ENCODE results near the gene MTA2.
"Not testable (repeated sequence)": the region's sequence is repeated elsewhere in the genome, so short reads cannot be mapped to it uniquely, and the experiment has no call there.

The MTA2 gene

GRCh38 chr11:62567018-62567633 is 34.5 kb downstream of the MTA2 start:
- no peak for DNase-seq (ENCODE audit: low read depth, low spot score)
- no peak overlapping the region for H3K4me3 ChIP-seq (ENCODE audit: low read length)
- H3K27ac ChIP-seq (ENCODE audit: low read length), result no peak overlapping the region
- H3K27me3 ChIP-seq (ENCODE audit: control insufficient read depth, insufficient read depth, low read length), result no peaks in the 10 kb centered on the region
- peaks cover 39% of the 10 kb centered on the region; the same call in 1 of the 2 replicates for H3K36me3 ChIP-seq (ENCODE audit: control insufficient read depth, insufficient read depth, low read length)
- no peaks in the 10 kb centered on the region for H3K4me1 ChIP-seq (ENCODE audit: control insufficient read depth, insufficient read depth, low read length)
- H3K9me3 ChIP-seq (ENCODE audit: control insufficient read depth, insufficient read depth, low read length), result no peaks in the 10 kb centered on the region
- no CpG with 5 or more reads among the region's 8 CpGs for WGBS (ENCODE audit: insufficient coverage, insufficient read length)

DNA sequence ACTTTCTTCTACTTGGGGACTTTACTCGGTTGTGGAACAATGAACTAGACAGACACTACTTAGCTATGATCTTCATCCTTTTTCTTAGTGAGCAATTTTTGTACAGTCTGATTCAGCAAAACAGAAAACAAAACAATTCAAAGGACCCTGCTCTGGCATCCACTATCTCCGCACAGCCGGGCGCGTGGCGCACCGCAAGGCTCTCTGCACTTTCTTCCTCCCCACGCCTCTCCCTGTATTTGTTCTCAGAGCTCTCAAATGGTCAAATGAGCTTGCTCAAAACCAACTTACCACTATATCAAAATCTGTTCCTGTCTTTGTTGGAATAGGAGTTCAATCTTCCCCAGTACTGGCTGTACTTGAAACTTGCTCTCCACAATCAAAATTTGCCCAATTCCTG is 35.4 kb downstream of the MTA2 start:
- H3K27ac ChIP-seq (ENCODE audit: low read length), result no peak overlapping the region
- peaks cover 34% of the 10 kb centered on the region; the same call in 1 of the 2 replicates for H3K36me3 ChIP-seq (ENCODE audit: control insufficient read depth, insufficient read depth, low read length)
- H3K4me3 ChIP-seq (ENCODE audit: low read length), result no peak overlapping the region
- no peaks in the 10 kb centered on the region for H3K9me3 ChIP-seq (ENCODE audit: control insufficient read depth, insufficient read depth, low read length)
- H3K4me1 ChIP-seq (ENCODE audit: control insufficient read depth, insufficient read depth, low read length), result no peaks in the 10 kb centered on the region
- no peak for DNase-seq (ENCODE audit: low read depth, low spot score)
- no peaks in the 10 kb centered on the region for H3K27me3 ChIP-seq (ENCODE audit: control insufficient read depth, insufficient read depth, low read length)
- no CpG with 5 or more reads among the region's 8 CpGs for WGBS (ENCODE audit: insufficient coverage, insufficient read length)

DNA sequence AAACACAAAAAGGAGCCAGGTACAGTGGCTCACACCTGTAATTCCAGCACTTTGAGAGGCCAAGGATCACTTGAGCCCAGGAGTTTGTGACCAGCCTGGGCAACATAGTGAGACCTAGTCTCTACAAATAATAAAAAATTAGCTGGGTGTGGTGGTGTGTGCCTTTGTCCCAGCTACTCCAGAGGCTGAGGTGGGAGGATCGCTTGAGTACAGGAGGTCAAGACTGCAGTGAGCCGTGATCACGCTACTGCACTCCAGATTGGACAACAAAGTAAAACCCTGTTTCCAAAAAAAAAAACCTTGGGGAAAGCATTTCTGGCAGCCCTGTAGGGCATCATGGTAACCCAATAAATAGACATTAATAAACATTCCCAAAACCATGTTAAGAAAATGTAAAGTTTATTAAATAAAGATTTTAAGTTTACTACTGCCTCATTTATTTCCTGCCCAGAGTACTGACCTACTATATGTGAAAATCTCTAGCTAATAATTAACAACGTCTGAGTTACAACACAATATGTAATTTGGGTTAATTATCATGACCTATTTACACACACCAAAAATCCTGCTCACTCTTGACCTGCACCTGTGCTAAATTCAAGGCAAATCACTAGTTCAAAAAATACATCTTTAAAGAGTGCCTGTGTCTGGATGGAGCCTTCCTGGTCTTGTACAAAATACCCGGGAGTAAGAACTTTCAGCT is 36.4 kb downstream of the MTA2 start:
- Histone ChIP-seq H3K27me3 (ENCODE audit: control insufficient read depth, insufficient read depth, low read length) (no peaks in the 10 kb centered on the region), H3K4me1 (ENCODE audit: control insufficient read depth, insufficient read depth, low read length) (0 out of 2 replicates have a peak, but pooled peaks cover 1% of the 10 kb centered on the region), H3K4me3 (ENCODE audit: low read length) (no peak overlapping the region), H3K27ac (ENCODE audit: low read length) (no peak overlapping the region), H3K36me3 (ENCODE audit: control insufficient read depth, insufficient read depth, low read length) (peaks cover 27% of the 10 kb centered on the region; the same call in 1 of the 2 replicates), H3K9me3 (ENCODE audit: control insufficient read depth, insufficient read depth, low read length) (no peaks in the 10 kb centered on the region)
- WGBS (ENCODE audit: insufficient coverage, insufficient read length), result no CpG with 5 or more reads among the region's 5 CpGs
- DNase-seq (ENCODE audit: low read depth, low spot score), result no peak

DNA sequence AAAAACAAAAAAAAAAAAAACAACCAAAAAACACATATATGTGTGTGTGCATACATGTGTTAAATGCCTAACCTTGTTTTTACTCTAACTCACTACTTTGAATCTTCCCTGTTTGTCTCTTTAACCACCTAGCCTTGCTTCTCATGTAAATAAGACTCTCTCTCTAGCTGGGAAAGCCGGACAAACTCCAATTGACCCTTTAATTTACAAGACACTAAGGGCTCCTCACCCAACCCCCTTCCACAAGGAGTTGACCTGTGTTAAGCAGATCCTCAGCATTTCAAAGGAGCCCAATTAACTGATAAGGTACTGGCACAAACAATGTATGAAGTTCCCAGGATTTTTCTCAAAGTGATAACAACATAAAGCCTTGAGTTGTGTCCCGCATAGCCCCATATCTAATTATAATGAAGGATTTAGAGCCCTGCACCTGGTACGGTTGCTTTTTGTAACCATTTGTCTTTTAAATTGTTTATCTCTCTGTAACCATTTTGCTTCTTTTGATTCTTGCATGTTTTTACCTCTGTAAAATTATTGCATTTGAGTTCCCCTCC is 39.9 kb downstream of the MTA2 start:
- WGBS (ENCODE audit: insufficient coverage, insufficient read length), result no CpG with 5 or more reads among the region's 3 CpGs
- H3K4me1 ChIP-seq (ENCODE audit: control insufficient read depth, insufficient read depth, low read length); H3K4me3 ChIP-seq (ENCODE audit: low read length); H3K9me3 ChIP-seq (ENCODE audit: control insufficient read depth, insufficient read depth, low read length); H3K27me3 ChIP-seq (ENCODE audit: control insufficient read depth, insufficient read depth, low read length); H3K27ac ChIP-seq (ENCODE audit: low read length); DNase-seq (ENCODE audit: low read depth, low spot score): not testable (repeated sequence)
- peaks cover 28% of the 10 kb centered on the region; the same call in 1 of the 2 replicates for H3K36me3 ChIP-seq (ENCODE audit: control insufficient read depth, insufficient read depth, low read length)

DNA sequence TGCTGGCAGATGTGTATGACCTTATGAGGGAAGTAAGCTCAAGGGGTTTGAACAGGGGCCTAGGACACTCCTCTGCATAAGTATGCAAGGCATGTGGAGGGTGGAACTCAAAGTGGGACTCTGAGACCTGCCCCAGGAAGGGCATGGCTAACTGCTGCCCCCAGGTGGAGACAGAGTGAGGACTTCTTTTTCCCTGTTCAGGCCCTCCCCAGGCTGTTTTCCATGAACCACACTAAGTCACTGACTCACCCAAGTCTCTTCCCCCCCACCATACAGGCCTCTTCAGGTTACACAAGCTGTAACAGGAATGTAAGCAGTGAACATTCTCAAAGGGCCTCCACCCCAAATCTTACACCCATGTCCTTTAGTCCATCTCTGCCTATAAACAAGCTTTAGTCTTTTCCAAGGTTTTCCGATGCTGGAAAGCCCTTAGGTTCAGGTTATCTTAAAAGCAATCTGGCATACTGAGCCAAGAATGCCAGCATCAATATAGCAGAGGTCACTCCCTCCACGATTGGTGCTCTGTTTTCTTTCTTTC is 41.0 kb downstream of the MTA2 start:
- H3K4me1 ChIP-seq (ENCODE audit: control insufficient read depth, insufficient read depth, low read length), result peaks cover 10% of the 10 kb centered on the region
- no peaks in the 10 kb centered on the region for H3K27me3 ChIP-seq (ENCODE audit: control insufficient read depth, insufficient read depth, low read length)
- H3K9me3 ChIP-seq (ENCODE audit: control insufficient read depth, insufficient read depth, low read length), result no peaks in the 10 kb centered on the region
- WGBS (ENCODE audit: insufficient coverage, insufficient read length), result no CpG with 5 or more reads among the region's 2 CpGs
- no peak overlapping the region for H3K27ac ChIP-seq (ENCODE audit: low read length)
- H3K4me3 ChIP-seq (ENCODE audit: low read length), result no peak overlapping the region
- H3K36me3 ChIP-seq (ENCODE audit: control insufficient read depth, insufficient read depth, low read length), result peaks cover 19% of the 10 kb centered on the region; the same call in 1 of the 2 replicates
- no peak for DNase-seq (ENCODE audit: low read depth, low spot score)

GRCh38 chr11:62559626-62560025 is 42.0 kb downstream of the MTA2 start:
- not testable (repeated sequence) for H3K9me3 ChIP-seq (ENCODE audit: control insufficient read depth, insufficient read depth, low read length); H3K27me3 ChIP-seq (ENCODE audit: control insufficient read depth, insufficient read depth, low read length); H3K27ac ChIP-seq (ENCODE audit: low read length); DNase-seq (ENCODE audit: low read depth, low spot score); H3K4me3 ChIP-seq (ENCODE audit: low read length)
- no CpG with 5 or more reads among the region's 5 CpGs for WGBS (ENCODE audit: insufficient coverage, insufficient read length)
- Histone ChIP-seq H3K36me3 (ENCODE audit: control insufficient read depth, insufficient read depth, low read length) (peaks cover 16% of the 10 kb centered on the region; the same call in 1 of the 2 replicates), H3K4me1 (ENCODE audit: control insufficient read depth, insufficient read depth, low read length) (peaks cover 10% of the 10 kb centered on the region)

DNA sequence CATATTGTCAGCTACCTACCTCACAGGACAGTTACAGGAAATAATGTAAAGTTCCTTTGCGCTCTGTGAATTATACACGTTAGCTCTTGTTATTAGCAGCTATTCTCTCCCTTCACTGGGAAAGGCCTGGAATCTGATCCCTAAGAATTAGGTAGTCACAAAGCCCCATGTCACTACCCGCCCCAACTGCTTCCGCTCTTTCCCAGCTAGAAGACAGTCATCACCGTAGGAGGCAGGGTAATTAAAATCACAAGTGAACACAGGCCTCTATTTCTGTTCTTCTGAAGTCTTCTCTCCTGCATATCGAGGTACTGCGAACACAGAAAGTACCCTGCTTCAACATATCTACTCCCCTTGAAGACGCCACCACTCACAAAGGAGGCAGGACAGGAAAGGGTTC is 42.5 kb downstream of the MTA2 start:
- no CpG with 5 or more reads among the region's 8 CpGs for WGBS (ENCODE audit: insufficient coverage, insufficient read length)
- peaks cover 16% of the 10 kb centered on the region; the same call in 1 of the 2 replicates for H3K36me3 ChIP-seq (ENCODE audit: control insufficient read depth, insufficient read depth, low read length)
- H3K27me3 ChIP-seq (ENCODE audit: control insufficient read depth, insufficient read depth, low read length), result no peaks in the 10 kb centered on the region
- H3K4me1 ChIP-seq (ENCODE audit: control insufficient read depth, insufficient read depth, low read length), result peaks cover 12% of the 10 kb centered on the region
- no peak overlapping the region for H3K27ac ChIP-seq (ENCODE audit: low read length)
- no peaks in the 10 kb centered on the region for H3K9me3 ChIP-seq (ENCODE audit: control insufficient read depth, insufficient read depth, low read length)
- no peak for DNase-seq (ENCODE audit: low read depth, low spot score)
- H3K4me3 ChIP-seq (ENCODE audit: low read length), result no peak overlapping the region

DNA sequence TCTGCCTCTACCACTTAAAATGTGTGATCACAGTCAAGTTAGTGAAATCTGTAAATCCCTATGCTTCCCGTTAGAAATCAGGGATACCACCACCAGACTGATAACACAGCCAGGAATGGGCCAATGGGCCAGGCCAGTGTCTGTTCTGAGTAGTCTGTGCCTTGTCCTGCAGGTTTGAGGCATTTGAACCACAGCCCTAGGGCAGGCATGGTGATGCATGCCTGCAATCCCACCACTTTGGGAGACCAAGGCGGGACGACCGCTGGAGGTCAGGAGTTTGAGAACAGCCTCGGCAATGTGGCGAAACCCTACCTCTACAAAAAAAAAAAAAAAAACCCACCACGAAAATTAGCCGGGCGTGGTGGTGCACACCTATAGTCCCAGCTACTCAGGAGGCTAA is 43.0 kb downstream of the MTA2 start:
- DNase-seq (ENCODE audit: low read depth, low spot score), result no peak
- Histone ChIP-seq H3K27me3 (ENCODE audit: control insufficient read depth, insufficient read depth, low read length) (no peaks in the 10 kb centered on the region), H3K9me3 (ENCODE audit: control insufficient read depth, insufficient read depth, low read length) (no peaks in the 10 kb centered on the region), H3K4me3 (ENCODE audit: low read length) (no peak overlapping the region), H3K36me3 (ENCODE audit: control insufficient read depth, insufficient read depth, low read length) (peaks cover 16% of the 10 kb centered on the region; the same call in 1 of the 2 replicates), H3K27ac (ENCODE audit: low read length) (no peak overlapping the region), H3K4me1 (ENCODE audit: control insufficient read depth, insufficient read depth, low read length) (peaks cover 17% of the 10 kb centered on the region)
- WGBS (ENCODE audit: insufficient coverage, insufficient read length), result no CpG with 5 or more reads among the region's 9 CpGs

DNA sequence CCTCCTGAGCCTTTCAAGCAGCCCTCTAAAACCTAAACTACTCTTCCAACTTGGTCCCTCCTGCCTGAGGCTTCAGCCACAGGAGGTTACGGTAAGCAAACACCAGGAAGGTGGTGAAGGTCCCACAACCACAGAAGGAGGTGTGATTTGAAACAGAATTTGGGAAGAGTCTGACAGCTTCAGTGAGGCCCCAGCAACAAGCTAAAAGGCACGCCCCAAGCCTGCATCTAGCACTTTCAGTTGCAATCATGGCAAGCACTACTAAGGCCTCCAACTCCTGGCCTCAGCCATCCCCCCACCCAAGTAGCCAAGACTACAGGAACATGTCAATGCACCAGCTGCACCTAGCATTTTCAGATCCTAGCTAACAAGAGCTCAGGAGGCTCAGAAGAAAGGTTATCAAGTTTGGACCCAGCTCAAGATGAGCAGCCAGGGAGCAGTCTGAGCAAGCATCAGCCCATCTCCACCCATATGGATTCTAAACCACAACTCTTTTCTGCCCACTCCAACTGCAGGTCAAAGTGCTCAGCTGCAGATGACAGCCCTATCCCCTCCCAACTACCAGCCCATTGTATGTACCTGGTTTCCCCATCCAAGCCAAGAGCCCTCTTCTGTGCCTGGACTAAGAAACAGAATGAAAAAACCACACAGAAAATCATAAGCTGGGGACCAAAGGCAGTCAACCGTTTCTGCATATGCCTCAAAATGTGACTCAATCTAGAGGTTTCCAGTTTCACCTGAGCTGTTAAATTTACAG is 44.6 kb downstream of the MTA2 start:
- Histone ChIP-seq H3K4me1 (ENCODE audit: control insufficient read depth, insufficient read depth, low read length) (peaks cover 23% of the 10 kb centered on the region), H3K9me3 (ENCODE audit: control insufficient read depth, insufficient read depth, low read length) (no peaks in the 10 kb centered on the region), H3K27me3 (ENCODE audit: control insufficient read depth, insufficient read depth, low read length) (no peaks in the 10 kb centered on the region), H3K4me3 (ENCODE audit: low read length) (no peak overlapping the region), H3K36me3 (ENCODE audit: control insufficient read depth, insufficient read depth, low read length) (peaks cover 16% of the 10 kb centered on the region; the same call in 1 of the 2 replicates), H3K27ac (ENCODE audit: low read length) (no peak overlapping the region)
- WGBS (ENCODE audit: insufficient coverage, insufficient read length), result no CpG with 5 or more reads among the region's 3 CpGs
- DNase-seq (ENCODE audit: low read depth, low spot score), result no peak

Measured in iPS DF 6.9 (cell line).